ENCODE measurements around the gene SEL1L. TPM values are rescaled to one million over a fixed set of nuclear protein-coding genes. Genes with fewer than 3 reads are reported as not detected.
"Not testable (repeated sequence)": the region's sequence is repeated elsewhere in the genome, so short reads cannot be mapped to it uniquely, and the experiment has no call there.

SEL1L gene
- total RNA-seq, 1 experiment from 2014 or later = 116 TPM

GRCh38 chr14:81435048-81435390 lies 98.6 kb downstream of the SEL1L start:
- Histone ChIP-seq H3K9me2 (replicated peaks; ENCODE audit: insufficient read depth, low read length) (no peaks in the 10 kb centered on the region), H3K79me2 (ENCODE audit: low read length) (no peaks in the 10 kb centered on the region), H4K20me1 (ENCODE audit: insufficient read depth, low read depth, low read length) (no peaks in the 10 kb centered on the region), H3K9ac (ENCODE audit: low read length) (no peak overlapping the region), H2AFZ (ENCODE audit: low read length) (no peak overlapping the region), H3K9me3 (ENCODE audit: low read length) (no peaks in the 10 kb centered on the region), H3K27me3 (ENCODE audit: low read length) (no peaks in the 10 kb centered on the region; the same call in 1 of the 2 replicates), H3K27ac (ENCODE audit: low read length) (no peak overlapping the region), H3K4me3 (ENCODE audit: low read length) (no peak overlapping the region), H3K4me1 (ENCODE audit: low read length) (peaks cover 3% of the 10 kb centered on the region; the same call in 1 of the 2 replicates), H3K4me2 (ENCODE audit: low read depth, low read length, poor library complexity, severe bottlenecking) (no peak overlapping the region), H3K36me3 (ENCODE audit: insufficient read depth, low read length) (no peaks in the 10 kb centered on the region)
- no peak for DNase-seq

- H3K9me2 ChIP-seq (replicated peaks; ENCODE audit: insufficient read depth, low read length) = no peaks in the 10 kb centered on the region
- H4K20me1 ChIP-seq (ENCODE audit: insufficient read depth, low read depth, low read length) = no peaks in the 10 kb centered on the region
- no peak overlapping the region for H3K27ac ChIP-seq (ENCODE audit: low read length)
- no peak overlapping the region for H3K4me2 ChIP-seq (ENCODE audit: low read depth, low read length, poor library complexity, severe bottlenecking)
- H3K9ac ChIP-seq (ENCODE audit: low read length) = no peak overlapping the region
- no peaks in the 10 kb centered on the region for H3K36me3 ChIP-seq (ENCODE audit: insufficient read depth, low read length)
- H3K27me3 ChIP-seq (ENCODE audit: low read length) = no peaks in the 10 kb centered on the region; the same call in 1 of the 2 replicates
- no peaks in the 10 kb centered on the region for H3K79me2 ChIP-seq (ENCODE audit: low read length)
- H3K9me3 ChIP-seq (ENCODE audit: low read length) = no peaks in the 10 kb centered on the region
- no peaks in the 10 kb centered on the region for H3K4me1 ChIP-seq (ENCODE audit: low read length)
- no peak for DNase-seq
- no peak overlapping the region for H3K4me3 ChIP-seq (ENCODE audit: low read length)
- H2AFZ ChIP-seq (ENCODE audit: low read length) = no peak overlapping the region
Observed at GRCh38 chr14:81434230-81434629, 99.4 kb downstream of the SEL1L start.

GRCh38 chr14:81433378-81433777 lies 100.3 kb downstream of the SEL1L start:
- no peak overlapping the region for H3K4me3 ChIP-seq (ENCODE audit: low read length)
- no peaks in the 10 kb centered on the region for H3K9me2 ChIP-seq (replicated peaks; ENCODE audit: insufficient read depth, low read length)
- no peaks in the 10 kb centered on the region for H4K20me1 ChIP-seq (ENCODE audit: insufficient read depth, low read depth, low read length)
- no peak for DNase-seq
- H3K4me1 ChIP-seq (ENCODE audit: low read length) = no peaks in the 10 kb centered on the region
- no peaks in the 10 kb centered on the region for H3K79me2 ChIP-seq (ENCODE audit: low read length)
- no peak overlapping the region for H2AFZ ChIP-seq (ENCODE audit: low read length)
- no peaks in the 10 kb centered on the region; the same call in 1 of the 2 replicates for H3K27me3 ChIP-seq (ENCODE audit: low read length)
- H3K4me2 ChIP-seq (ENCODE audit: low read depth, low read length, poor library complexity, severe bottlenecking) = no peak overlapping the region
- H3K27ac ChIP-seq (ENCODE audit: low read length) = no peak overlapping the region
- no peak overlapping the region for H3K9ac ChIP-seq (ENCODE audit: low read length)
- H3K9me3 ChIP-seq (ENCODE audit: low read length) = no peaks in the 10 kb centered on the region
- no peaks in the 10 kb centered on the region for H3K36me3 ChIP-seq (ENCODE audit: insufficient read depth, low read length)

- Histone ChIP-seq H3K4me3 (ENCODE audit: low read length) (no peak overlapping the region), H3K4me1 (ENCODE audit: low read length) (no peaks in the 10 kb centered on the region), H3K9me2 (replicated peaks; ENCODE audit: insufficient read depth, low read length) (no peaks in the 10 kb centered on the region), H3K4me2 (ENCODE audit: low read depth, low read length, poor library complexity, severe bottlenecking) (no peak overlapping the region), H3K27me3 (ENCODE audit: low read length) (no peaks in the 10 kb centered on the region), H3K9ac (ENCODE audit: low read length) (no peak overlapping the region), H4K20me1 (ENCODE audit: insufficient read depth, low read depth, low read length) (no peaks in the 10 kb centered on the region), H3K79me2 (ENCODE audit: low read length) (no peaks in the 10 kb centered on the region), H3K36me3 (ENCODE audit: insufficient read depth, low read length) (no peaks in the 10 kb centered on the region), H3K9me3 (ENCODE audit: low read length) (no peaks in the 10 kb centered on the region), H3K27ac (ENCODE audit: low read length) (no peak overlapping the region), H2AFZ (ENCODE audit: low read length) (no peak overlapping the region)
- no peak for DNase-seq
Observed at GRCh38 chr14:81432219-81432661, 101.4 kb downstream of the SEL1L start.

GRCh38 chr14:81430235-81430634 lies 103.4 kb downstream of the SEL1L start:
- Histone ChIP-seq H3K4me3 (ENCODE audit: low read length) (no peak overlapping the region), H3K9ac (ENCODE audit: low read length) (no peak overlapping the region), H3K27ac (ENCODE audit: low read length) (no peak overlapping the region), H3K9me2 (replicated peaks; ENCODE audit: insufficient read depth, low read length) (no peaks in the 10 kb centered on the region), H3K4me1 (ENCODE audit: low read length) (no peaks in the 10 kb centered on the region), H3K4me2 (ENCODE audit: low read depth, low read length, poor library complexity, severe bottlenecking) (no peak overlapping the region), H3K79me2 (ENCODE audit: low read length) (no peaks in the 10 kb centered on the region), H2AFZ (ENCODE audit: low read length) (no peak overlapping the region), H3K9me3 (ENCODE audit: low read length) (no peaks in the 10 kb centered on the region), H4K20me1 (ENCODE audit: insufficient read depth, low read depth, low read length) (no peaks in the 10 kb centered on the region), H3K36me3 (ENCODE audit: insufficient read depth, low read length) (no peaks in the 10 kb centered on the region), H3K27me3 (ENCODE audit: low read length) (no peaks in the 10 kb centered on the region)
- no peak for DNase-seq

- not testable (repeated sequence) for H2AFZ ChIP-seq (ENCODE audit: low read length); H3K9me3 ChIP-seq (ENCODE audit: low read length); H3K27me3 ChIP-seq (ENCODE audit: low read length); H3K4me2 ChIP-seq (ENCODE audit: low read depth, low read length, poor library complexity, severe bottlenecking); H3K9ac ChIP-seq (ENCODE audit: low read length); H3K27ac ChIP-seq (ENCODE audit: low read length); H3K79me2 ChIP-seq (ENCODE audit: low read length); H3K36me3 ChIP-seq (ENCODE audit: insufficient read depth, low read length); H3K9me2 ChIP-seq (replicated peaks; ENCODE audit: insufficient read depth, low read length); H3K4me3 ChIP-seq (ENCODE audit: low read length); H4K20me1 ChIP-seq (ENCODE audit: insufficient read depth, low read depth, low read length); DNase-seq; H3K4me1 ChIP-seq (ENCODE audit: low read length)
Observed at GRCh38 chr14:81429749-81430148, 103.9 kb downstream of the SEL1L start.

GRCh38 chr14:81429028-81429427 lies 104.6 kb downstream of the SEL1L start:
- no peak overlapping the region for H3K27ac ChIP-seq (ENCODE audit: low read length)
- H3K9ac ChIP-seq (ENCODE audit: low read length) = no peak overlapping the region
- H2AFZ ChIP-seq (ENCODE audit: low read length) = no peak overlapping the region
- H3K4me3 ChIP-seq (ENCODE audit: low read length) = no peak overlapping the region
- DNase-seq = no peak
- H4K20me1 ChIP-seq (ENCODE audit: insufficient read depth, low read depth, low read length) = no peaks in the 10 kb centered on the region
- no peaks in the 10 kb centered on the region for H3K27me3 ChIP-seq (ENCODE audit: low read length)
- H3K9me2 ChIP-seq (replicated peaks; ENCODE audit: insufficient read depth, low read length) = no peaks in the 10 kb centered on the region
- no peaks in the 10 kb centered on the region for H3K9me3 ChIP-seq (ENCODE audit: low read length)
- H3K36me3 ChIP-seq (ENCODE audit: insufficient read depth, low read length) = no peaks in the 10 kb centered on the region
- no peaks in the 10 kb centered on the region for H3K4me1 ChIP-seq (ENCODE audit: low read length)
- no peak overlapping the region for H3K4me2 ChIP-seq (ENCODE audit: low read depth, low read length, poor library complexity, severe bottlenecking)
- no peaks in the 10 kb centered on the region for H3K79me2 ChIP-seq (ENCODE audit: low read length)

- Histone ChIP-seq H3K4me3 (ENCODE audit: low read length) (no peak overlapping the region), H3K9ac (ENCODE audit: low read length) (no peak overlapping the region), H3K27me3 (ENCODE audit: low read length) (no peaks in the 10 kb centered on the region), H3K4me2 (ENCODE audit: low read depth, low read length, poor library complexity, severe bottlenecking) (no peak overlapping the region), H3K9me3 (ENCODE audit: low read length) (no peaks in the 10 kb centered on the region), H2AFZ (ENCODE audit: low read length) (no peak overlapping the region), H3K79me2 (ENCODE audit: low read length) (no peaks in the 10 kb centered on the region), H4K20me1 (ENCODE audit: insufficient read depth, low read depth, low read length) (no peaks in the 10 kb centered on the region), H3K27ac (ENCODE audit: low read length) (no peak overlapping the region), H3K9me2 (replicated peaks; ENCODE audit: insufficient read depth, low read length) (no peaks in the 10 kb centered on the region), H3K4me1 (ENCODE audit: low read length) (no peaks in the 10 kb centered on the region), H3K36me3 (ENCODE audit: insufficient read depth, low read length) (no peaks in the 10 kb centered on the region)
- DNase-seq = no peak
Observed at GRCh38 chr14:81427348-81428058, 106.2 kb downstream of the SEL1L start.

Data from Karpas-422 (cell line).